Thoracic aorta (tissue), 2 donors: ENCODE measurements around the gene EMB. TPM values are rescaled to one million over a fixed set of nuclear protein-coding genes. Genes with fewer than 3 reads are reported as not detected.
"Not testable (repeated sequence)": the region's sequence is repeated elsewhere in the genome, so short reads cannot be mapped to it uniquely, and the experiment has no call there.

Experiments
- ATAC-seq: fragments of 150-250 bp; one replicate; pipeline ENCODE4 v1.8.0; 2017; ENCODE audit warnings: low read depth; ENCODE audit not compliant: insufficient number of reproducible peaks, low FRiP score
- DNase-seq: peaks from one replicate; pipeline ENCODE4 v3.0.0-alpha.2; 2020; ENCODE audit warnings: low spot score
- H3K27ac ChIP-seq, 2 donors: fragments of 200-600 bp; sonication (generic); 1 replicate in 1 of 2; 2 replicates in 1 of 2; pipeline ENCODE4 v1.5.1; 2016; ENCODE audit warnings: mild to moderate bottlenecking in 2 of 2, moderate library complexity in 2 of 2
- H3K27me3 ChIP-seq: fragments of 200-600 bp; sonication (generic); replicated peaks from 2 replicates; pipeline ENCODE4 v1.6.0; 2016; ENCODE audit warnings: mild to moderate bottlenecking; ENCODE audit not compliant: insufficient read depth
- H3K36me3 ChIP-seq: fragments of 200-600 bp; sonication (generic); one replicate; pipeline ENCODE4 v1.5.1; 2016
- H3K4me1 ChIP-seq, 2 donors: fragments of 200-600 bp; sonication (generic); 1 replicate in 1 of 2; 2 replicates in 1 of 2; pipeline versions ENCODE4 v1.5.1 to v1.6.0; 2016; ENCODE audit warnings: low read depth in 2 of 2, mild to moderate bottlenecking in 1 of 2; ENCODE audit not compliant: control insufficient read depth in 1 of 2
- H3K4me3 ChIP-seq: fragments of 200-600 bp; sonication (generic); 2 replicates; pipeline ENCODE4 v1.5.1; 2016; ENCODE audit warnings: mild to moderate bottlenecking
- H3K9me3 ChIP-seq: fragments of 200-600 bp; sonication (generic); 2 replicates; pipeline ENCODE4 v1.5.1; 2016
- total RNA-seq, 2 donors: library from RNA; depleted of rRNA; stranded (reverse); fragments of >200 nt; gene quantifications; one replicate each; pipeline versions ENCODE4 v1.1.0 to v1.2.3, GENCODE V29; 2016
- TF ChIP-seq, protein P1 (sequence below): fragments of 200-600 bp; sonication (generic); IDR thresholded peaks from one replicate; pipeline ENCODE4 v1.5.1; 2019; ENCODE audit warnings: antibody characterized with exemption

Gene EMB
- total RNA-seq, 2 donors from 2014 or later = 20.8 to 23.1 TPM

DNA sequence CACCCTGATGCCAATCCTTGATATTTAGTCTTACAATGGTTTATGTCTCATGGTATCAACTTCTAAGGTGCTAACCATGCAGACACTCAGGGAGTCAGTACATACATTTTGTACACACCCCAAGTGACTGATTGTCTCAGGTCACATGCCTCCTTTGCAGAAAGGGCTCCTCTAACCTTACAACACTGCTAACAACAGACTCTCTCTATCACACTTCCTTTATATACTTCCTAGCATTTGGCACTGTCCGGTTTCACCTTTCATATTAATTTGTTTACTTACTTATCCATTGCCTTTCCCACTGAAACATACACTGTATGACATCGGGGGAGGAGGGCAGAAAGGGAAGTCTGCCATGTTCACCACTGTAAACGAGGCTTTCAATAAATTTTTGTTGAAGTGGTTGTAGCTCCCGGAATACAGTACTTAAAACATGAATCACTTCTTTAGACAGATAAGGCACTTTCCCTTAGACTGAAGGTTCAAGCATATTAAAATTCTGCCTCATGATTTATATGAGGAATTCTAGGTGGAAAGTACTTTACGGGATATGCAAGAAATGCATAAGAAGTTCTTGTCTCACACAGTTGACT lies 20.6 kb downstream of the EMB start:
- Histone ChIP-seq H3K9me3 (no peaks in the 10 kb centered on the region), H3K36me3 (no peaks in the 10 kb centered on the region), H3K4me1 (no peaks in the 10 kb centered on the region), H3K27ac (no peak overlapping the region), H3K4me3 (no peak overlapping the region), H3K27me3 (no peaks in the 10 kb centered on the region)
- ATAC-seq (no peak), DNase-seq (no peak)
- TF ChIP-seq, protein P1, sequence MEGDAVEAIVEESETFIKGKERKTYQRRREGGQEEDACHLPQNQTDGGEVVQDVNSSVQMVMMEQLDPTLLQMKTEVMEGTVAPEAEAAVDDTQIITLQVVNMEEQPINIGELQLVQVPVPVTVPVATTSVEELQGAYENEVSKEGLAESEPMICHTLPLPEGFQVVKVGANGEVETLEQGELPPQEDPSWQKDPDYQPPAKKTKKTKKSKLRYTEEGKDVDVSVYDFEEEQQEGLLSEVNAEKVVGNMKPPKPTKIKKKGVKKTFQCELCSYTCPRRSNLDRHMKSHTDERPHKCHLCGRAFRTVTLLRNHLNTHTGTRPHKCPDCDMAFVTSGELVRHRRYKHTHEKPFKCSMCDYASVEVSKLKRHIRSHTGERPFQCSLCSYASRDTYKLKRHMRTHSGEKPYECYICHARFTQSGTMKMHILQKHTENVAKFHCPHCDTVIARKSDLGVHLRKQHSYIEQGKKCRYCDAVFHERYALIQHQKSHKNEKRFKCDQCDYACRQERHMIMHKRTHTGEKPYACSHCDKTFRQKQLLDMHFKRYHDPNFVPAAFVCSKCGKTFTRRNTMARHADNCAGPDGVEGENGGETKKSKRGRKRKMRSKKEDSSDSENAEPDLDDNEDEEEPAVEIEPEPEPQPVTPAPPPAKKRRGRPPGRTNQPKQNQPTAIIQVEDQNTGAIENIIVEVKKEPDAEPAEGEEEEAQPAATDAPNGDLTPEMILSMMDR = no peak

DNA sequence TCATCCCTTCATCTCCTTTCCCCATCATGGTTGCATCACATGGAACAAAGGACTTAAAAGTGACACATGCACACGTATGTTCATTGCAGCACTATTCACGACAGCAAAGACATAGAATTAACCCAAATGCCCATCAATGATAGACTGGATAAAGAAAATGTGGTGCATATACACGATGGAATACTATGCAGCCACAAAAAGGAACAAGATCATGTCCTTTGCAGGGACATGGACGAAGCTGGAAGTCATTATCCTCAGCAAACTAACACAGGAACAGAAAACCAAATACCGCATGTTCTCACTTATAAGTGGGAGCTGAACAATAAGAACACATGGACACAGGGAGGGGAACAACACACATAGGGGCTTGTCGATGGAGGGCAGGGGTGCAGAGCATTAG lies 21.4 kb downstream of the EMB start:
- not testable (repeated sequence) for H3K27me3 ChIP-seq, H3K27ac ChIP-seq, ATAC-seq, H3K4me1 ChIP-seq, H3K9me3 ChIP-seq, H3K4me3 ChIP-seq, H3K36me3 ChIP-seq, DNase-seq

DNA sequence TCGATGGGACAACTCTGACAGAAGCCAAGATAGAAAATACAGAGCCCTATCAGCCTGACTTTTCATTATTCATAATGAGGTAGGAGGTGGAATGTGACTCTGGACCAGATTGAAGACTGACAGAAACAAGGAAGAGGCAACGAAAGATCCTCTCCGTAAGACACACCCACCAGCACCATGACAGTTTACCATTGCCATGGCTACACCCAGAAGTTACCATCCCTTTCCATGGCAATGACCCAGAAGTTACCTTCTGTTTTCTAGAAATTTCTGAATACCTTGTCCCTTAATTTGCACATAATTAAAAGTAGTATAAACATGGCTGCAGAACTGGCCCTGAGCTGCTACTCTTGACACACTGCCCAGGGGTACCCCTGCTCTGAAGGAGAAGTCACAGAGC lies 24.5 kb downstream of the EMB start:
- ATAC-seq, H3K4me3 ChIP-seq, H3K36me3 ChIP-seq, H3K9me3 ChIP-seq, H3K4me1 ChIP-seq, H3K27me3 ChIP-seq, DNase-seq, H3K27ac ChIP-seq: not testable (repeated sequence)

DNA sequence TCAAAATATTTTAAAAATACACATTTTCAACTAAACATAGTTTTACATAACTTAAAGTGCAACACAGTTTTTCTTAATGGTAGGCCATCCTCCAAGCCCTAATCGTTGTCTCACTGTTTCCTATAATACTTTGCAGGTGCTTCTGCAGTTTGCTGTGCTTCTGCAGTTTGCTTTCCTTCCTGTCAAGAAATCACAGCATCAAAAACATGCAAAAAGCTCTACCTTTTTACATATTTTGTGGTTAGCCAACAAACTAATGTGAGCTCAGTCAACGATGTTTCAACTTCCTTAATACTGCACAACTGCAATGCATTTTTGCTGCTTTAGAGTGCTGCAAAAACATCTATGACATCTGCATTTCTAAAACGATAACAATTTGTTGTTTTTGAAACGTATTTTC lies 25.2 kb downstream of the EMB start:
- TF ChIP-seq, protein P1 = no peak
- H3K27ac ChIP-seq = no peak overlapping the region
- H3K27me3 ChIP-seq = no peaks in the 10 kb centered on the region
- no peaks in the 10 kb centered on the region for H3K9me3 ChIP-seq
- no peaks in the 10 kb centered on the region for H3K36me3 ChIP-seq
- H3K4me3 ChIP-seq = no peak overlapping the region
- H3K4me1 ChIP-seq = no peaks in the 10 kb centered on the region
- DNase-seq = no peak
- no peak for ATAC-seq

DNA sequence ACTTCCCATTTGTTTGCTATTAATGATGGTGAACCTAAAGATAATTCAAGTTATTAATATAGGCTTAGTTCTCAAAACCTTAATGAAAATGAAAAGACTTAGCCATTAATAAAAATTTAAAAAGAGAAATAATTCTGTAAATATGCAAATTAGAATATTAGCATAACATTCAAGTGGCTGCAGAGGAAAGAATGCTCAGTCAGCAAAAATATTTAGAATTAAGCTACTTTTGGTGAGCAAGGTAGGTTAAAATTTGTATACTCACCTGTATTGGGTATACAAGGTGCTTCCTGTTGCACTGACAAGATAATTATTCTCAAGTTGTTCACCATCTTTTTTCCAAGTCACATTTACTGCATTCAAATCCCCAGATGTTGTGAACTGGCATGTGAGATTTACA lies 30.2 kb downstream of the EMB start:
- not testable (repeated sequence) for ATAC-seq, H3K9me3 ChIP-seq, DNase-seq, H3K36me3 ChIP-seq, H3K27me3 ChIP-seq, H3K4me1 ChIP-seq, H3K27ac ChIP-seq, H3K4me3 ChIP-seq

DNA sequence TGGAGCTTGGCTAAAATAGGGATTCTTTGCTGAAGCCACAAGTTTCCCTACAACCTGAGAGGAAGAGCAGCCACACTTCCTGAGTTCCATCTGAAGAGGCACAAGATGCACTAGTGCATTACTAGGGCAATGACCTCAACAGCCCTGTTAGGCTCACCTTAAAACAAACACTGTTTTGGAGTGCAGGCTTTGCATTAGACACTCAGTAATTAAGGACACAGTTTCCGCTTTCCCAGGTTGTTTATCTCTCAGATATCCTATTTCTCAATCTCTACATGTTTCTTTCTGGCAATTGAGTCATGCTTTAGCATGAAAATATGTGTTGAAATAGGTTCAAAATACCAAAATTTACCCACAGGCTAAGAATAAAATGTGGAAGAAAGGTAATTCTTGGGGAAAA lies 34.2 kb downstream of the EMB start:
- Histone ChIP-seq H3K27ac (no peak overlapping the region), H3K27me3 (no peaks in the 10 kb centered on the region), H3K4me1 (no peaks in the 10 kb centered on the region), H3K9me3 (no peaks in the 10 kb centered on the region), H3K4me3 (no peak overlapping the region), H3K36me3 (no peaks in the 10 kb centered on the region)
- ATAC-seq = no peak
- TF ChIP-seq, protein P1 = no peak
- DNase-seq = no peak

DNA sequence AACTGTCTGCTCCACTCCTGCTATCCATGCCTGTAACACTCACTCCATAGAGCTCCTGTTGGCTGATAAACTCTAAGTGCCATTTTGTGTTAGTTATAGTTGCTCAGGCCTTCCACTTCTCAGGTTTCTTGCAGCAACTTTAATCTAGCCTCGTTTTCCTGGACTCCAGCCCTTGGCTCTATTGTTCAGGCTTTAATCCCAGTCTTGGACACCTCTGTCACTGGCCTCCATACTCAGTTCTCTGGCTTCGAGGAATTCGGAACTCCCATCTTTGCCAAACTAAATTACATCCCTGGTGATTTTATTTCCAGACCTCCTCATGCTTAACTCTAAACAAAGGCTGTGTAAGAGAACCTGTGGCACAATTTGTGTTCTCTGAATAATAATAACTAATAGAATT lies 39.8 kb downstream of the EMB start:
- H3K9me3 ChIP-seq = no peaks in the 10 kb centered on the region
- no peak overlapping the region for H3K27ac ChIP-seq
- no peaks in the 10 kb centered on the region for H3K27me3 ChIP-seq
- no peaks in the 10 kb centered on the region for H3K36me3 ChIP-seq
- no peaks in the 10 kb centered on the region for H3K4me1 ChIP-seq
- H3K4me3 ChIP-seq = no peak overlapping the region
- DNase-seq (no peak), ATAC-seq (no peak)
- TF ChIP-seq, protein P1 = no peak

DNA sequence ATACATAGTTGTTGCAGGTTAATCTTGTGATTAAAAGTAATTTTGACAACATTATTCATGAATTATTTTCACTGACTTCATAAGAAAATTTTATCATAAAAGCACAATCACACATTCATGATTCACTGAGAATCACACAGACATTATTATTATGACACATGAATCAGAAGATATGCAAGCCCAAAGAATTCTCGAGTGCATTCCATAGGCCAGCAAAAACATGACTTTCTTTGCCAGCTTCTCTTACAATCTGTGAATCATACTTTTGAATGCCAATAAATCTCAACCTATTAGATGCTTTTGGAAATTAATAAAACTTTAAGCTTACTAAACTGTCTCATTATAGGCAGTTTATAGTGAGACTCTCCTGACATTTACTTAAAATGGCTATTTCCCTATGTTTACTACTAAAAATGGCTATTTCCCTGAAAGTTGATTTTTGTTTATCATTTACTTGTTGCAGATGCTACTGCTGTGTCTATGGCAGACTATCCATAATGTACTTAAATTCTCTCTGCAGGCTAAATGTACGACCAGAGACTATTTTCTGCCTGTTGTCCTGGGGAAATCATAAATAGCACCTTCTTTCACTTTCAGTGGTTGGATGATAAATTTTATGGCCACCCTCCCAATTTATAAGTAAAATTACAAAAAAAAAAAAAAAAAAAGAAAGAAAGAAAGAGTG lies 47.0 kb downstream of the EMB start:
- not testable (repeated sequence) for H3K4me1 ChIP-seq, H3K27me3 ChIP-seq, H3K4me3 ChIP-seq, H3K36me3 ChIP-seq, H3K9me3 ChIP-seq, DNase-seq, H3K27ac ChIP-seq, ATAC-seq

DNA sequence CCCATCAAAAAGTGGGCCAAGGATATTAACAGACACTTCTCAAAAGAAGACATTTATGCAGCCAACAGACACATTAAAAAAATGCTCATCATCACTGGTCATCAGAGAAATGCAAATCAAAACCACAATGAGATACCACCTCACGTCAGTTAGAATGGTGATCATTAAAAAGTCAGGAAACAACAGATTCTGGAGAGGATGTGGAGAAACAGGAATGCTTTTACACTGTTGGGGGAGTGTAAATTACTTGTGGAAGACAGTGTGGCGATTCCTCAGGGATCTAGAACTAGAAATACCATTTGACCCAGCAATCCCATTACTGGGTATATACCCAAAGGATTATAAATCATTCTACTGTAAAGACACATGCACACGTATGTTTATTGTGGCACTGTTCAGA lies 48.8 kb downstream of the EMB start:
- not testable (repeated sequence) for DNase-seq, ATAC-seq, H3K27ac ChIP-seq, H3K27me3 ChIP-seq, H3K36me3 ChIP-seq, H3K9me3 ChIP-seq, H3K4me1 ChIP-seq, H3K4me3 ChIP-seq
